Lower lobe of right lung (tissue), 2 donors: ENCODE results near the gene BRD2. TPM values are rescaled to one million over a fixed set of nuclear protein-coding genes. Genes with fewer than 3 reads are reported as not detected.

Source experiments
- ATAC-seq, 2 donors: fragments of 200-7000 bp; cut with Tn5 transposase; one replicate each; pipeline ENCODE4 v1.9.1; 2020 to 2022; ENCODE audit warnings: mild to moderate bottlenecking in 2 of 2, moderate library complexity in 2 of 2
- DNase-seq: peaks from one replicate; pipeline ENCODE4 v3.0.0-alpha.2; 2020
- H3K27ac ChIP-seq: fragments of 200-600 bp; one replicate; pipeline ENCODE4 v1.8.0; 2022
- H3K27me3 ChIP-seq: fragments of 200-600 bp; one replicate; pipeline ENCODE4 v1.8.0; 2022; ENCODE audit warnings: low read depth
- H3K36me3 ChIP-seq: fragments of 200-600 bp; one replicate; pipeline ENCODE4 v1.8.0; 2022; ENCODE audit warnings: mild to moderate bottlenecking
- H3K4me1 ChIP-seq: fragments of 200-600 bp; one replicate; pipeline ENCODE4 v1.8.0; 2022
- H3K4me3 ChIP-seq: fragments of 200-600 bp; one replicate; pipeline ENCODE4 v1.8.0; 2022; ENCODE audit warnings: mild to moderate bottlenecking
- H3K9me3 ChIP-seq: fragments of 200-600 bp; one replicate; pipeline ENCODE4 v1.8.0; 2022
- CTCF ChIP-seq: fragments of 200-600 bp; IDR thresholded peaks from one replicate; pipeline ENCODE4 v1.8.0; 2022; ENCODE audit warnings: antibody characterized with exemption, mild to moderate bottlenecking
- intact Hi-C: fragments of 100-400 bp; cut with DNase I; formaldehyde crosslinking; loops from one replicate; pipeline ENCODE4 v1.11.0; 2022
- total RNA-seq: library from RNA; stranded (reverse); fragmentation: NEBNext Ultra II Directional; extraction: Animal tissue kit (Norgen Biotek cat#: 25700); gene quantifications from one replicate; pipeline ENCODE4 v1.2.1, GENCODE V29; 2021
- donor health status: DM: no; HTN: yes; CAD: no; lungs with severe emphysema.

BRD2 gene
- total RNA-seq, 1 donor from 2014 or later: 173 TPM

DNA sequence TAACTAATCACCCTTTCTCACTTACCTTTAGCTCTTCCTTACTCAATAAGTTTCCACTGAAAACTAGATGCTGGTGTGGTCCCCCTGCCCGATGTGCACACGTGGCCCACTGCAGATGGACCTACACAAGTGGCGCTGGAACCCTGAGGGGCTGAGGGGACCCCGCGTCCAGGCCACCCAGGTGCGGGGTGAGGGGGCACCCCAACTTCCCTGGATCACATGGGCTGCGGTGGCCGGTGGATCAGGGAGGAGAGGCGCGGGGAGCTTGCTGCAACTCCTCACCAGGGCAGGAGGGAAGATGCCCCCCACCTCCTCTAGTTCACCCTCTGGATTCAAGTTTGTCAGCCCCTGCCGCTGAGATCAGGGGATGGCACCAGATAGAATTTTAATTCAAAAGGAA lies 53.5 kb downstream of the BRD2 start:
- no peaks in the 10 kb centered on the region for H3K36me3 ChIP-seq

DNA sequence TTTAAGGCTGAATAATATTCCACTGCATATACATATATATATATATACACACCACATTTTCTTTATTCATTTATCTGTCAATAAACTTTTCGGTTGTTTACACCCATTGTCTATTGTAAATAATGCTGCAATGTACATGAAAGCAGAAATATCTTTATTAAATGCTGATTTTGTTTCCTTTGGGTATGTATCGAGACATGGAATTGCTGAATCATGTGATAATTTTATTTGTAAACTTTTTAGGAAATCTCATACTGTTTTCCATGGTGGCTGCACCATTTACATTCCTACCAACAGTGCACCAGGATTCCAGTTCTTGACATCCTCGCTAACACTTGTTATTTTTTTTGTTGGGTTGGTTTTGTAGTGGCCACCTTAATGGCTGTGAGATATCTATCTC lies 55.1 kb downstream of the BRD2 start:
- H3K9me3 ChIP-seq: no peaks in the 10 kb centered on the region
- no peak overlapping the region for H3K27ac ChIP-seq
- no peaks in the 10 kb centered on the region for H3K36me3 ChIP-seq
- H3K27me3 ChIP-seq: no peaks in the 10 kb centered on the region
- ATAC-seq (no peak), DNase-seq (no peak)
- H3K4me3 ChIP-seq: no peak overlapping the region
- intact Hi-C loops: no loop called here
- no peak for TF ChIP-seq CTCF
- peaks cover 25% of the 10 kb centered on the region for H3K4me1 ChIP-seq

More for the DNA sequence above, 53.5 kb downstream of the BRD2 start:
- Histone ChIP-seq H3K9me3 (no peaks in the 10 kb centered on the region), H3K27me3 (no peaks in the 10 kb centered on the region), H3K27ac (no peak overlapping the region), H3K4me3 (no peak overlapping the region), H3K4me1 (peaks cover 35% of the 10 kb centered on the region)
- DNase-seq: no peak
- TF ChIP-seq CTCF: no peak
- intact Hi-C loops: no loop called here
- ATAC-seq: no peak

DNA sequence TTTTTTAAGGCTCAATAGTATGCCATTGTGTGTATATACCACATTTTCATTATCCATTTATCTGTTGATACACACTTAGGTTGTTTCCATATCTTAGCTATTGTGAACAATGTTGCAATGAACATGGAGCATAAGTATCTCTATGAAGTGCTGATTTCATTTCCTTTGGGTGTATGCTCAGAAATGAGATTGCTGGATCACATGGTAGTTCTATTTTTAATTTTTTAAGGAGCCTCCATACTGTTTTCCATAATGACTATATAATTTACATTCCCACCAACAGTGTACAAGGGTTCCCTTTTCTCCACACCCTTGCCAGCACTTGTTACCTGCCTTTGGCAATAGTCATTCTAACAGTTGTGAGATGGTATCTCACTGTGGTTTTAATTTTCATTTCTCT lies 56.1 kb downstream of the BRD2 start:
- ATAC-seq (no peak), DNase-seq (no peak)
- Histone ChIP-seq H3K36me3 (no peaks in the 10 kb centered on the region), H3K27me3 (no peaks in the 10 kb centered on the region), H3K4me1 (peaks cover 24% of the 10 kb centered on the region), H3K9me3 (no peaks in the 10 kb centered on the region), H3K4me3 (no peak overlapping the region), H3K27ac (no peak overlapping the region)
- TF ChIP-seq CTCF: no peak
- intact Hi-C loops: no loop called here

DNA sequence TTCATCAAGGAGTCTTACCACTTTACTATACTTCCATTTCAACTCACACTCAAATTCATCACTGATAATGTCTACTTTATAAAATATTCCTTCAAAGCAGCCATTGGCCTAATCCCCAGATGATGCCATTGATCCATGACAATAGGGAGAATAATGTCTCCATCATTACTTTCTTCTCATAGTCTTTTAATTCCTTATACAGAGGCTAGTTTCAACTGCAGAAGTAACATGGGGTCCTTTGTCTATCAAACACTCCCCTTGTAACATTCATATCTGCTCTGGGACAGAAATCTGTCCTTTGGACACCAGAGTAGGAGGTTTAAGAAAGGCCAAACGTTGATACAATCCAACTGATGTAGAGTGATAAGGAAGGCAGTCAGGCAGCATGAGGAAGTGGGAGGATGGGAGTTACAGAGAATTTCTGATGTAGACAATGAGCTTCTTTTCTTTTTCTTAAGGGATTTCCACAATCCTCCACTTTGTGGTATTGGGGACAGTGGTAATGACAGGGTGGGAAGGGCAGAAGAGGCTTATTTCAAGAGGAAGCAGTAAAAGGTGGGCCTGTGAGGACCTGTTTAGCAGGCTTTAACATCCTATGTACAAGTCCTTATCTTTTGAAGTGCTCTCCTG lies 59.9 kb downstream of the BRD2 start:
- intact Hi-C loops: no loop called here
- ATAC-seq: peak; percentile 21 to 23
- Histone ChIP-seq H3K27ac (peak overlapping the region; percentile 90), H3K27me3 (no peaks in the 10 kb centered on the region), H3K9me3 (no peaks in the 10 kb centered on the region), H3K4me3 (no peak overlapping the region), H3K4me1 (peaks cover 19% of the 10 kb centered on the region), H3K36me3 (no peaks in the 10 kb centered on the region)
- no peak for DNase-seq
- no peak for TF ChIP-seq CTCF

GRCh38 chr6:33029328-33030184 lies 61.2 kb downstream of the BRD2 start:
- ATAC-seq (peak; percentile 98), DNase-seq (peak; percentile 72)
- no peaks in the 10 kb centered on the region for H3K27me3 ChIP-seq
- peaks cover 19% of the 10 kb centered on the region for H3K4me1 ChIP-seq
- no peak for TF ChIP-seq CTCF
- H3K36me3 ChIP-seq: no peaks in the 10 kb centered on the region
- H3K27ac ChIP-seq: peak overlapping the region; percentile 90
- intact Hi-C loops: no loop called here
- H3K4me3 ChIP-seq: no peak overlapping the region
- H3K9me3 ChIP-seq: no peaks in the 10 kb centered on the region
